Nephron (organoid): ENCODE measurements around the gene AEN.

Source experiments
- H3K27ac Mint-ChIP-seq, 3 experiments: 2 replicates each; pipeline ENCODE4 v1.8.0; 2020; ENCODE audit warnings: mixed read lengths in 3 of 3, mild to moderate bottlenecking in 2 of 3, moderate library complexity in 1 of 3
- H3K27me3 Mint-ChIP-seq: 2 replicates; pipeline ENCODE4 v1.8.0; 2021; ENCODE audit warnings: low read depth, mild to moderate bottlenecking, moderate library complexity, mixed read lengths
- H3K36me3 Mint-ChIP-seq: 2 replicates; pipeline ENCODE4 v1.8.0; 2020; ENCODE audit warnings: low read depth, mixed read lengths
- H3K4me1 Mint-ChIP-seq: 2 replicates; pipeline ENCODE4 v1.8.0; 2020; ENCODE audit warnings: mixed read lengths
- H3K4me3 Mint-ChIP-seq, 3 experiments: 2 replicates each; pipeline ENCODE4 v1.8.0; 2020; ENCODE audit warnings: mild to moderate bottlenecking in 3 of 3, mixed read lengths in 3 of 3, moderate library complexity in 2 of 3
- H3K9me3 Mint-ChIP-seq: 2 replicates; pipeline ENCODE4 v1.8.0; 2020; ENCODE audit warnings: mixed read lengths
- TF ChIP-seq, protein P1 (sequence below), 3 experiments: fragments of 200-600 bp; sonication (generic); IDR thresholded peaks; one replicate each; pipeline ENCODE4 v1.5.0; 2021; ENCODE audit warnings: antibody characterized with exemption in 3 of 3; ENCODE audit not compliant: unreplicated experiment in 3 of 3

AEN gene

DNA sequence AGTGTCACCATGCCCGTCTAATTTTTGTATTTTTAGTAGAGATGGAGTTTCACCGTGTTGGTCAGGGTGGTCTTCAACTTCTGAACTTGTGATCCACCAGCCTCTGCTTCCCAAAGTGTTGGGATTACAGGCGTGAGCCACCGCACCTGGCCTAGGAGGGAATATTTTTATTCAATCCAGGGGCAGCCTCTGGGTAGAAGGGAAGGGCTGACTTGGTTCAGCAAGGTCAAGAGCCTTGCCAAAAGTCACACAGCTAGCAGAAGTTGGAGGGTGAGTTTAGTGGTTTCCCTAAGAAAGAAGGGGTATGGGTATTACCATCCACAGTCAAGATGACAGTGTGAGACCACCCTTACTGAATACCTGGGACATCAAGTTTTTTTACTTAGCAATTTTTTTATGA, 4.9 kb upstream of the AEN start:
- TF ChIP-seq, protein P1, sequence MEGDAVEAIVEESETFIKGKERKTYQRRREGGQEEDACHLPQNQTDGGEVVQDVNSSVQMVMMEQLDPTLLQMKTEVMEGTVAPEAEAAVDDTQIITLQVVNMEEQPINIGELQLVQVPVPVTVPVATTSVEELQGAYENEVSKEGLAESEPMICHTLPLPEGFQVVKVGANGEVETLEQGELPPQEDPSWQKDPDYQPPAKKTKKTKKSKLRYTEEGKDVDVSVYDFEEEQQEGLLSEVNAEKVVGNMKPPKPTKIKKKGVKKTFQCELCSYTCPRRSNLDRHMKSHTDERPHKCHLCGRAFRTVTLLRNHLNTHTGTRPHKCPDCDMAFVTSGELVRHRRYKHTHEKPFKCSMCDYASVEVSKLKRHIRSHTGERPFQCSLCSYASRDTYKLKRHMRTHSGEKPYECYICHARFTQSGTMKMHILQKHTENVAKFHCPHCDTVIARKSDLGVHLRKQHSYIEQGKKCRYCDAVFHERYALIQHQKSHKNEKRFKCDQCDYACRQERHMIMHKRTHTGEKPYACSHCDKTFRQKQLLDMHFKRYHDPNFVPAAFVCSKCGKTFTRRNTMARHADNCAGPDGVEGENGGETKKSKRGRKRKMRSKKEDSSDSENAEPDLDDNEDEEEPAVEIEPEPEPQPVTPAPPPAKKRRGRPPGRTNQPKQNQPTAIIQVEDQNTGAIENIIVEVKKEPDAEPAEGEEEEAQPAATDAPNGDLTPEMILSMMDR (IDR thresholded peaks at IDR 0.05; ENCODE audit: unreplicated experiment in 3 of 3), result no peak
- Mint-ChIP-seq H3K4me1 (peaks cover 13% of the 10 kb centered on the region), H3K27ac (no peak overlapping the region), H3K27me3 (peaks cover 47% of the 10 kb centered on the region), H3K36me3 (no peaks in the 10 kb centered on the region), H3K4me3 (no peak overlapping the region), H3K9me3 (no peaks in the 10 kb centered on the region)

DNA sequence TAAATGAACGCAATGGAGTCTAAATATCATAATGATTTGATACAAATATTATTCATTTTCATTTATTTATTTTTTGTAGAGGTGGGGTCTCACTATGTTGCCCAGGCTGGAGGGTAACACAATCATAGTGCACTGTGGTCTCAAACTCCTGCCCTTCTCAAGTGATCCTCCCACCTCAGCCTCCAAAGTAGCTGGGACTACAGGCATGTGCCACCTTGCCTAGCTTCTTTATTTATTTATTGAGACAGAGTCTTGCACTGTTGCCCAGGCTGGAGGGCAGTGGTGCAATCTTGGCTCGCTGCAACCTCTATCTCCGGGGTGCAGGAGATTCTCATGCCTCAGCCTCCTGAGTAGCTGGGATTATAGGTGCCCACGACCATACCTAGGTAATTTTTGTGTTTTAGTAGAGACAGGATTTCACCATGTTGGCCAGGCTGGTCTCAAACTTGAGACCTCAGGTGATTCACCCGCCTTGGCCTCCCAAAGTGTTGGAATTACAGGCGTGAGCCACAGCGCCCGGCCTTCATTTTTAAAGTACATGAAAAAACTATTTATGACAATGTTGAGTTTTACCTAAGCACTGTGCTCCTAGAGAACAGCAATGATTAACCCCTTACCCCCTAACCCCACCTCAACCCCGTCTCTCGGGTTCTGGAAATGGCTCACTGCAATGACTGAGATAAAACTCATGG, 4.0 kb upstream of the AEN start:
- H3K4me3 Mint-ChIP-seq, result no peak overlapping the region
- H3K4me1 Mint-ChIP-seq, result peaks cover 21% of the 10 kb centered on the region
- H3K9me3 Mint-ChIP-seq, result no peaks in the 10 kb centered on the region
- H3K36me3 Mint-ChIP-seq, result no peaks in the 10 kb centered on the region
- no peak overlapping the region for H3K27ac Mint-ChIP-seq
- H3K27me3 Mint-ChIP-seq, result peaks cover 38% of the 10 kb centered on the region
- TF ChIP-seq, protein P1 (IDR thresholded peaks at IDR 0.05; ENCODE audit: unreplicated experiment in 3 of 3), result no peak

DNA sequence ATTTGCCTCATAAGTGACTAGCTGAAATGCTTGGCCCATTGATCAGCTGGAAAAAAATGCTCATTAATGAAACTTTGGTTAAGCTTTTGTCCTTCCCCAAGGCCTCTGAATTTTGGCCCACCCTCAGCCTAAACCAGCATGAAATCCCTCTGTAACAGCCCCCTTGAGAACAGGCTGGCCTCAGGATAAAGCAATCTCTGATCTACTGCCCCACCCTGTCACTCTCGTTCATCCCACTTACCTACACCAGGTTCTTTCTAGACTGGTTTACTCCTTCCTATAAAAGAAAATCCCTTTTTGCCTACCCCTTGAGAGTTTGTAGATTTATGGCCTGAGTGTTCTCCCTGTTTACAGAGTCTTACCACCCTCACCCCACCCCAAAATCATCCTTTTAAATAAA, 3.4 kb upstream of the AEN start:
- TF ChIP-seq, protein P1 (IDR thresholded peaks at IDR 0.05; ENCODE audit: unreplicated experiment in 3 of 3), result no peak
- H3K4me3 Mint-ChIP-seq, result no peak overlapping the region
- no peaks in the 10 kb centered on the region for H3K9me3 Mint-ChIP-seq
- no peaks in the 10 kb centered on the region for H3K36me3 Mint-ChIP-seq
- H3K27ac Mint-ChIP-seq, result no peak overlapping the region
- peaks cover 33% of the 10 kb centered on the region for H3K27me3 Mint-ChIP-seq
- H3K4me1 Mint-ChIP-seq, result peaks cover 27% of the 10 kb centered on the region

DNA sequence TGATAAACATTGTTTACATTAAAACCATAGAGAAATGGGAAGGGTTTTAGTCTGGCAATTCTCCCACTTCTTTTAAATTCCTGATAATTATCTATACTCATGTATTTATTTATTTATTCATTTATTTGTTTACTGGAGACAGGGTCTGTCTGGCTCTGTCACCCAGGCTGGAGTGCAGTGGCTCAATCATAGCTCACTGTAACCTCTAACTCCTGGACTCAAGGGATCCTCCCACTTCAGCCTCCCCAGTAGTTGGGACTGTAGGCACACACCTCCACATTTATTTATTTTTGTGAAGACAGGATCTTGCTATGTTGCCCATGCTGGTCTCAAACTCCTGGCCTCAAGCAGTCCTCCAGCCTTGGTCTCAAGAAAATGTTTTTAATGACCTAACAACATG, 2.5 kb upstream of the AEN start:
- no peak overlapping the region for H3K27ac Mint-ChIP-seq
- peaks cover 36% of the 10 kb centered on the region for H3K4me1 Mint-ChIP-seq
- H3K36me3 Mint-ChIP-seq, result no peaks in the 10 kb centered on the region
- peaks cover 24% of the 10 kb centered on the region for H3K27me3 Mint-ChIP-seq
- no peaks in the 10 kb centered on the region for H3K9me3 Mint-ChIP-seq
- TF ChIP-seq, protein P1 (IDR thresholded peaks at IDR 0.05; ENCODE audit: unreplicated experiment in 3 of 3), result no peak
- H3K4me3 Mint-ChIP-seq, result peak overlapping the region in 1 of 3 experiments; percentile 65

DNA sequence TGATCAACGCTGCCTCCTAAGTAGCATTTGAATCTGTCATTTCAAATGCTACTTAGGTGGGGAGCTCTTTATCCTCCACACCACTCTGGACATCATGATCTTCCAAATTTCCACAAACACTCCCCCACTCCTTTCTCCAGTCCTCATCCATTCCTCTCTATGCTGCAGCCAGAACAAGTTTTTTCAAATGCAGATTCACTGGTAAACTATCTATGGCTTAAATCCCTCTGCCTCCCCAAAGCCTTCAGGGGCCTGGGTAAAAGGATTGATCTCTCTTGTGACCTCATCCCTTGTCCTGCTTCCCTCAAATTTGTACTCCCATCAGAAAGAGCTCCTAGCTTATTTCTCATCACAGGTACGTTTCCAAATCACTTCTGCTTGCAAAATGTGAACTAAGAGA, 1.3 kb upstream of the AEN start:
- H3K27ac Mint-ChIP-seq, result no peak overlapping the region
- no peaks in the 10 kb centered on the region for H3K36me3 Mint-ChIP-seq
- peaks cover 14% of the 10 kb centered on the region for H3K27me3 Mint-ChIP-seq
- H3K4me1 Mint-ChIP-seq, result peaks cover 41% of the 10 kb centered on the region
- no peaks in the 10 kb centered on the region for H3K9me3 Mint-ChIP-seq
- TF ChIP-seq, protein P1 (IDR thresholded peaks at IDR 0.05; ENCODE audit: unreplicated experiment in 3 of 3), result no peak
- no peak overlapping the region for H3K4me3 Mint-ChIP-seq
